A673 (cell line): Measurements from ENCODE around the gene SIVA1. TPM values are rescaled to one million over a fixed set of nuclear protein-coding genes. Genes with fewer than 3 reads are reported as not detected.

Source experiments
- BruUV-seq: library from RNA; stranded (reverse); fragments of 400-500 nt; replicated peaks from 2 replicates; lab custom pipeline; 2021; lab: Mats Ljungman, UMichigan
- CTCF ChIA-PET: fragments of 300-600 bp; sonication (Branson Sonifier 250); formaldehyde crosslinking; loops from one replicate; lab custom pipeline; 2022; ENCODE audit warnings: antibody characterized with exemption; lab: Charles Lee
- POLR2A ChIA-PET: fragments of 300-600 bp; sonication (Branson Sonifier 250); formaldehyde crosslinking; loops from one replicate; lab custom pipeline; 2022; ENCODE audit warnings: antibody characterized with exemption; ENCODE audit not compliant: low non-redundant PET; lab: Charles Lee
- DNase-seq: peaks from one replicate; pipeline ENCODE4 v3.0.0-alpha.2; 2015; ENCODE audit warnings: low spot score
- H3K27ac ChIP-seq: fragments of 200-600 bp; sonication (generic); 2 replicates; pipeline ENCODE4 v1.5.1; 2016; ENCODE audit warnings: mixed run types, low read depth, mild to moderate bottlenecking, mixed read lengths, antibody characterized with exemption, low read length; ENCODE audit not compliant: poor library complexity, severe bottlenecking
- H3K27me3 ChIP-seq: fragments of 200-600 bp; sonication (generic); replicated peaks from 2 replicates; pipeline ENCODE4 v1.6.1; 2017; ENCODE audit warnings: mixed run types, low read depth, mild to moderate bottlenecking, mixed read lengths, antibody characterized with exemption, low read length; ENCODE audit not compliant: insufficient read depth, poor library complexity
- H3K36me3 ChIP-seq: fragments of 200-600 bp; sonication (generic); 2 replicates; pipeline ENCODE4 v1.6.1; 2016; ENCODE audit warnings: mixed run types, mild to moderate bottlenecking, mixed read lengths, antibody characterized with exemption, low read length; ENCODE audit not compliant: insufficient read depth, poor library complexity, severe bottlenecking
- H3K4me1 ChIP-seq: fragments of 200-600 bp; sonication (generic); 2 replicates; pipeline ENCODE4 v1.6.1; 2017; ENCODE audit warnings: mixed run types, mild to moderate bottlenecking, mixed read lengths, antibody characterized with exemption, low read length; ENCODE audit not compliant: insufficient read depth, poor library complexity, severe bottlenecking
- H3K4me3 ChIP-seq: fragments of 200-600 bp; sonication (generic); 2 replicates; pipeline ENCODE4 v1.5.1; 2016; ENCODE audit warnings: low read depth, mixed run types, mild to moderate bottlenecking, mixed read lengths, low read length; ENCODE audit not compliant: poor library complexity, severe bottlenecking
- H3K9me3 ChIP-seq: fragments of 200-600 bp; sonication (generic); 2 replicates; pipeline ENCODE4 v1.6.1; 2016; ENCODE audit warnings: mixed run types, low read depth, mild to moderate bottlenecking, mixed read lengths, antibody characterized with exemption, low read length; ENCODE audit not compliant: poor library complexity, severe bottlenecking
- EZH2 ChIP-seq: fragments of 200-600 bp; sonication (generic); IDR thresholded peaks from 2 replicates; pipeline ENCODE4 v1.6.1; 2017; ENCODE audit warnings: borderline replicate concordance, low read depth, mild to moderate bottlenecking, mixed read lengths, antibody characterized with exemption, low read length; ENCODE audit not compliant: poor library complexity, severe bottlenecking
- intact Hi-C: fragments of 100-400 bp; cut with micrococcal nuclease; formaldehyde crosslinking; loops from one replicate; pipeline ENCODE4 v1.10.0; 2022; ENCODE audit not compliant: unreplicated experiment
- total RNA-seq: library from RNA; stranded (reverse); gene quantifications from 2 replicates; pipeline ENCODE4 v1.2.3, GENCODE V29; 2021
- TF ChIP-seq, protein P1 (sequence below): fragments of 300-800, 200-600 bp; sonication (generic); conservative IDR thresholded peaks from 2 replicates; pipeline ENCODE4 v1.5.1; 2017; ENCODE audit warnings: low read depth, mild to moderate bottlenecking, antibody characterized with exemption, low read length, moderate library complexity, mixed read lengths

Gene SIVA1
- total RNA-seq, 1 experiment from 2014 or later: 79.6 TPM

DNA sequence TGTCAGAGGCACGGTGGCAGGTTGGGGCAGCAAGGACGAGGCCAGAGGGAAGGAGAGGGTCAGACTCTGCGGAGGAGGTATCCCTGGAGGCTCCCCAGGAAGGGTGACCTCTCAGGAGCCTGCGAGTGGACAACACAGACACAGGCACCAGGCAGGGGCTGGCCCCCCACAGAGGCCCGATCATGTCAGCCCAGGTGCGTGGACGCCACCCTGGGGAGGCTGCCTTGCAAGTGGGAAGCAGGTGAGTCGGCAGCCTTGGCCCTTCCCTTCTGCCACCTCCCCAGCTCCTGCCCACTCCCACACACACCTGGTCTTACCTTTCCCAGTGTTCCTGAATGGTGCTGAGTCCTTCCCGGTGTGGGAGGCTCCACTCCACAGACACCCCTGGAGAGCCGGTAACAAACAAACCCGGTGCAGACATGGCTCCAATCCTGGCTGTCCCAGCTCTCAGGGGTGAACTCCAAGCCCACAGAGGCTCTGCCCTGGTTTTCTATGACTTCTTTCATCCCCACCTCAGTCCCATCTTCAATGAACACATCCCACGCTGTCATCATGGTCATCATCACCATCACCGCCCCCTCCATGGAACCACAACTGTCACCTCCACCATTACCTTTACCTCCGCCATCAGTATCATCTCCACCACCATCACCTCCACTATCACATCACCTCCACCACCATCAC is 53.1 kb downstream of the SIVA1 start:
- ChIA-PET CTCF (no interaction called here), POLR2A (no interaction called here)
- Histone ChIP-seq H3K4me1 (peaks cover 15% of the 10 kb centered on the region), H3K9me3 (no peaks in the 10 kb centered on the region), H3K27me3 (no peaks in the 10 kb centered on the region), H3K27ac (no peak overlapping the region), H3K36me3 (no peaks in the 10 kb centered on the region), H3K4me3 (no peak overlapping the region)
- no peak for TF ChIP-seq EZH2
- TF ChIP-seq, protein P1, sequence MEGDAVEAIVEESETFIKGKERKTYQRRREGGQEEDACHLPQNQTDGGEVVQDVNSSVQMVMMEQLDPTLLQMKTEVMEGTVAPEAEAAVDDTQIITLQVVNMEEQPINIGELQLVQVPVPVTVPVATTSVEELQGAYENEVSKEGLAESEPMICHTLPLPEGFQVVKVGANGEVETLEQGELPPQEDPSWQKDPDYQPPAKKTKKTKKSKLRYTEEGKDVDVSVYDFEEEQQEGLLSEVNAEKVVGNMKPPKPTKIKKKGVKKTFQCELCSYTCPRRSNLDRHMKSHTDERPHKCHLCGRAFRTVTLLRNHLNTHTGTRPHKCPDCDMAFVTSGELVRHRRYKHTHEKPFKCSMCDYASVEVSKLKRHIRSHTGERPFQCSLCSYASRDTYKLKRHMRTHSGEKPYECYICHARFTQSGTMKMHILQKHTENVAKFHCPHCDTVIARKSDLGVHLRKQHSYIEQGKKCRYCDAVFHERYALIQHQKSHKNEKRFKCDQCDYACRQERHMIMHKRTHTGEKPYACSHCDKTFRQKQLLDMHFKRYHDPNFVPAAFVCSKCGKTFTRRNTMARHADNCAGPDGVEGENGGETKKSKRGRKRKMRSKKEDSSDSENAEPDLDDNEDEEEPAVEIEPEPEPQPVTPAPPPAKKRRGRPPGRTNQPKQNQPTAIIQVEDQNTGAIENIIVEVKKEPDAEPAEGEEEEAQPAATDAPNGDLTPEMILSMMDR: no peak
- BruUV-seq: no TSS peak
- no peak for DNase-seq
- intact Hi-C loops: no loop called here

GRCh38 chr14:104806625-104807465 is 53.9 kb downstream of the SIVA1 start:
- ChIA-PET POLR2A (no interaction called here), CTCF (no interaction called here)
- BruUV-seq: no TSS peak
- no peaks in the 10 kb centered on the region for H3K9me3 ChIP-seq
- TF ChIP-seq, protein P1: no peak
- no peak for TF ChIP-seq EZH2
- no peaks in the 10 kb centered on the region for H3K36me3 ChIP-seq
- no peak overlapping the region for H3K4me3 ChIP-seq
- no peak for DNase-seq
- intact Hi-C loops: no loop called here
- no peaks in the 10 kb centered on the region for H3K27me3 ChIP-seq
- peaks cover 8% of the 10 kb centered on the region for H3K4me1 ChIP-seq
- no peak overlapping the region for H3K27ac ChIP-seq

- Histone ChIP-seq H3K4me3 (no peak overlapping the region), H3K9me3 (no peaks in the 10 kb centered on the region), H3K36me3 (no peaks in the 10 kb centered on the region), H3K27ac (no peak overlapping the region), H3K27me3 (no peaks in the 10 kb centered on the region), H3K4me1 (peaks cover 8% of the 10 kb centered on the region)
- DNase-seq: no peak
- POLR2A ChIA-PET: no interaction called here
- TF ChIP-seq, protein P1: no peak
- no peak for TF ChIP-seq EZH2
- CTCF ChIA-PET: no interaction called here
- intact Hi-C loops: no loop called here
- no TSS peak for BruUV-seq
Observed at GRCh38 chr14:104808456-104808855, 55.5 kb downstream of the SIVA1 start.

Other genes starting within 250 kb of the SIVA1 start
- not detected in 2 replicates for gene C14orf180, start 173.4 kb upstream of the SIVA1 start, total RNA-seq
- 0.39 and 0.58 TPM in 2 replicates for gene TMEM179, start 148.4 kb upstream of the SIVA1 start, total RNA-seq
- 70.9 and 74.2 TPM in 2 replicates for gene INF2, start 63.5 kb upstream of the SIVA1 start, total RNA-seq
- gene ADSS1, start 28.9 kb upstream of the SIVA1 start, total RNA-seq: 0.37 and 0.52 TPM in 2 replicates
- 123 and 142 TPM in 2 replicates for gene AKT1, start 42.6 kb downstream of the SIVA1 start, total RNA-seq
- 1.4 and 2.1 TPM in 2 replicates for gene ZBTB42, start 48.0 kb downstream of the SIVA1 start, total RNA-seq
- gene CEP170B, start 112.1 kb downstream of the SIVA1 start, total RNA-seq: 20.8 and 22.6 TPM in 2 replicates
- not detected in 2 replicates for gene PLD4, start 171.7 kb downstream of the SIVA1 start, total RNA-seq
- 0.56 and 0.59 TPM in 2 replicates for gene AHNAK2, start 225.2 kb downstream of the SIVA1 start, total RNA-seq
- gene CLBA1, start 232.6 kb downstream of the SIVA1 start, total RNA-seq: 14.3 and 14.6 TPM in 2 replicates